Uterus (tissue), 4 donors: ENCODE measurements around the gene LCAT. TPM values are rescaled to one million over a fixed set of nuclear protein-coding genes. Genes with fewer than 3 reads are reported as not detected.

Source experiments
- DNase-seq, 2 donors: peaks; one replicate each; pipeline ENCODE4 v3.0.0-alpha.2; 2019 to 2020
- H3K27ac ChIP-seq, 2 donors: fragments of 200-600 bp; sonication (generic); 1 replicate in 1 of 2; 2 replicates in 1 of 2; pipeline ENCODE4 v1.5.1; 2016 to 2018
- H3K27me3 ChIP-seq, 2 donors: fragments of 200-600 bp; sonication (generic); one replicate each; pipeline ENCODE4 v1.5.1; 2018 to 2019; ENCODE audit warnings: control low read depth in 1 of 2
- H3K36me3 ChIP-seq, 2 donors: fragments of 200-600 bp; sonication (generic); one replicate each; pipeline ENCODE4 v1.5.1; 2019; ENCODE audit warnings: control low read depth in 1 of 2
- H3K4me1 ChIP-seq, 2 donors: fragments of 200-600 bp; sonication (generic); one replicate each; pipeline ENCODE4 v1.5.1; 2018 to 2019; ENCODE audit warnings: control low read depth in 1 of 2
- H3K4me3 ChIP-seq, 2 donors: fragments of 200-600 bp; sonication (generic); 1 replicate in 1 of 2; 2 replicates in 1 of 2; pipeline ENCODE4 v1.5.1; 2018 to 2019; ENCODE audit warnings: mild to moderate bottlenecking in 1 of 2
- H3K9me3 ChIP-seq, 2 donors: fragments of 200-600 bp; sonication (generic); one replicate each; pipeline ENCODE4 v1.5.1; 2019; ENCODE audit warnings: control low read depth in 1 of 2
- CTCF ChIP-seq, 4 experiments: fragments of 200-600 bp in 2 of 4; fragments of 450-650 bp in 2 of 4; sonication (generic) in 2 of 4; IDR thresholded peaks; one replicate each; pipeline ENCODE4 v1.5.1; 2016 to 2019; ENCODE audit warnings: antibody characterized with exemption in 4 of 4, mild to moderate bottlenecking in 2 of 4, moderate library complexity in 1 of 4
- POLR2A ChIP-seq, 2 donors: fragments of 450-650 bp; IDR thresholded peaks; one replicate each; pipeline ENCODE4 v1.6.1; 2016; ENCODE audit warnings: antibody characterized with exemption in 2 of 2, mild to moderate bottlenecking in 1 of 2, moderate library complexity in 1 of 2
- intact Hi-C: fragments of 100-400 bp; cut with DNase I; formaldehyde crosslinking; loops from one replicate; pipeline ENCODE4 v1.15.1; 2023; ENCODE audit warnings: low total_unique reads
- total RNA-seq, 4 donors: library from RNA; depleted of rRNA in 3 of 4; stranded (reverse); fragments of >200 nt in 3 of 4; gene quantifications; one replicate each; pipeline versions ENCODE4 v1.1.0 to v1.2.4, GENCODE V29; 2014 to 2023
- donor health status: DM: yes; HTN: yes; CAD: no.

LCAT gene
- total RNA-seq, 4 donors from 2014 or later = 11.0 to 75.2 (median 12.4) TPM

GRCh38 chr16:67893743-67894399, 50.0 kb downstream of the LCAT start:
- intact Hi-C loops = no loop called here

GRCh38 chr16:67892899-67893742, 50.8 kb downstream of the LCAT start, which contains the start of gene PSKH1:
TSS of gene PSKH1 (plus strand) at chr16:67893254. CDS start at chr16:67908750, 15,496 bp downstream.
- TF ChIP-seq POLR2A (IDR thresholded peaks at IDR 0.05) = peak; percentile 74 to 93
- TF ChIP-seq CTCF (IDR thresholded peaks at IDR 0.05) = peak in 2 of 4 experiments; percentile 2 to 19
- Histone ChIP-seq H3K4me3 (peak within 1 kb of the TSS; percentile 93 to 94), H3K36me3 (no peaks in the 10 kb centered on the region), H3K4me1 (peaks cover 0 to 11% of the 10 kb centered on the region in 2 donors), H3K27me3 (no peaks in the 10 kb centered on the region), H3K27ac (peak within 1 kb of the TSS; percentile 88 to 94), H3K9me3 (no peaks in the 10 kb centered on the region)
- intact Hi-C loops = no loop called here
- peak; percentile 96 to 97 for DNase-seq

More at GRCh38 chr16:67893743-67894399, 50.0 kb downstream of the LCAT start:
- no peaks in the 10 kb centered on the region for H3K36me3 ChIP-seq
- peak overlapping the region; percentile 88 to 94 for H3K27ac ChIP-seq
- H3K4me3 ChIP-seq = peak overlapping the region; percentile 93 to 94
- no peak for DNase-seq
- H3K4me1 ChIP-seq = peaks cover 0 to 11% of the 10 kb centered on the region in 2 donors
- no peaks in the 10 kb centered on the region for H3K27me3 ChIP-seq
- no peaks in the 10 kb centered on the region for H3K9me3 ChIP-seq
- TF ChIP-seq POLR2A (IDR thresholded peaks at IDR 0.05) (no peak), CTCF (IDR thresholded peaks at IDR 0.05) (no peak)

- TF ChIP-seq CTCF (IDR thresholded peaks at IDR 0.05) (no peak), POLR2A (IDR thresholded peaks at IDR 0.05) (no peak)
- no peaks in the 10 kb centered on the region for H3K27me3 ChIP-seq
- no peaks in the 10 kb centered on the region for H3K9me3 ChIP-seq
- H3K4me3 ChIP-seq = peak overlapping the region; percentile 93 to 94
- H3K36me3 ChIP-seq = no peaks in the 10 kb centered on the region
- DNase-seq = no peak
- intact Hi-C loops = no loop called here
- peak overlapping the region; percentile 77 to 88 for H3K27ac ChIP-seq
- peaks cover 0 to 11% of the 10 kb centered on the region in 2 donors for H3K4me1 ChIP-seq
Observed at GRCh38 chr16:67892375-67892774, 51.5 kb downstream of the LCAT start.

Other genes starting within 250 kb of the LCAT start
- 10 to 100 TPM; 11.0 to 28.5 (median 26.3) TPM for gene GFOD2, start 224.8 kb downstream of the LCAT start, total RNA-seq
- gene RANBP10, start 137.6 kb downstream of the LCAT start, total RNA-seq = 10 to 100 TPM in 1 of 4 donors, 1 to 10 TPM in 3; 4.9 to 22.7 (median 8.5) TPM
- gene TSNAXIP1, start 137.2 kb downstream of the LCAT start, total RNA-seq = 1 to 10 TPM; 2.7 to 4.9 (median 3.6) TPM
- 100 to 1,000 TPM in 1 of 4 donors, 10 to 100 TPM in 3; 43.3 to 105 (median 57.6) TPM for gene THAP11, start 101.8 kb downstream of the LCAT start, total RNA-seq
- gene NUTF2, start 97.2 kb downstream of the LCAT start, total RNA-seq = 10 to 100 TPM; 43.8 to 76.1 (median 65.4) TPM
- 10 to 100 TPM; 29.4 to 70.2 (median 52.8) TPM for gene CENPT, start 96.4 kb downstream of the LCAT start, total RNA-seq
- gene EDC4, start 71.1 kb downstream of the LCAT start, total RNA-seq = 10 to 100 TPM; 19.4 to 63.7 (median 50.7) TPM
- 1 to 10 TPM in 1 of 4 donors, not detected in 3; 2.1 TPM for gene NRN1L, start 59.2 kb downstream of the LCAT start, total RNA-seq
- 10 to 100 TPM in 3 of 4 donors, 1 to 10 TPM in 1; 3.1 to 34.3 (median 24.5) TPM for gene PSKH1, start 50.9 kb downstream of the LCAT start, total RNA-seq
- 1 to 10 TPM in 1 of 4 donors, not detected in 3; 1.0 TPM for gene CTRL, start 12.3 kb downstream of the LCAT start, total RNA-seq
- gene PSMB10, start 7.3 kb downstream of the LCAT start, total RNA-seq = 10 to 100 TPM in 3 of 4 donors, 1 to 10 TPM in 1; 9.5 to 30.7 (median 15.3) TPM
- gene SLC12A4, start 24.5 kb upstream of the LCAT start, total RNA-seq = 100 to 1,000 TPM in 1 of 4 donors, 10 to 100 TPM in 3; 25.6 to 137 (median 62.3) TPM
- gene DPEP3, start 36.4 kb upstream of the LCAT start, total RNA-seq = under 1 TPM in 1 of 4 donors, not detected in 3; 0.14 TPM
- 1 to 10 TPM in 1 of 4 donors, under 1 TPM in 2, not detected in 1; 0.77 to 2.3 (median 0.83) TPM for gene DPEP2, start 55.4 kb upstream of the LCAT start, total RNA-seq
- gene DPEP2NB, start 71.8 kb upstream of the LCAT start, total RNA-seq = not detected
- gene DDX28, start 79.1 kb upstream of the LCAT start, total RNA-seq = 10 to 100 TPM in 2 of 4 donors, 1 to 10 TPM in 2; 2.9 to 14.1 (median 11.8) TPM
- gene DUS2, start 79.2 kb upstream of the LCAT start, total RNA-seq = 10 to 100 TPM in 1 of 4 donors, 1 to 10 TPM in 3; 2.0 to 18.4 (median 5.6) TPM
- gene NFATC3, start 141.2 kb upstream of the LCAT start, total RNA-seq = 10 to 100 TPM; 22.6 to 74.0 (median 48.4) TPM